Neural cell (in vitro differentiated cells): ENCODE results near the gene SLC9A1. TPM values are rescaled to one million over a fixed set of nuclear protein-coding genes. Genes with fewer than 3 reads are reported as not detected.

Source experiments
- H2AFZ ChIP-seq: fragments of 200-600, 300-800 bp; sonication (generic), shearing (Covaris generic); 2 replicates; pipeline ENCODE4 v1.6.0; 2014; ENCODE audit warnings: low read depth, mild to moderate bottlenecking, antibody characterized with exemption, low read length, moderate library complexity
- H3F3A ChIP-seq: fragments of 200-600 bp; shearing (Covaris generic); 2 replicates; pipeline ENCODE4 v1.6.1; 2016; ENCODE audit warnings: mild to moderate bottlenecking, moderate library complexity, mixed read lengths, antibody characterized with exemption, low read length; ENCODE audit not compliant: insufficient read depth, poor library complexity, severe bottlenecking
- H3K27ac ChIP-seq: fragments of 200-600, 300-800 bp; sonication (generic), shearing (Covaris generic); 2 replicates; pipeline ENCODE4 v1.5.1; 2014; ENCODE audit warnings: mild to moderate bottlenecking, low read length, moderate library complexity
- H3K27me3 ChIP-seq: fragments of 300-800, 200-600 bp; sonication (generic), shearing (Covaris generic); 2 replicates; pipeline ENCODE4 v1.6.0; 2014; ENCODE audit warnings: mild to moderate bottlenecking, low read depth, low read length, moderate library complexity; ENCODE audit not compliant: insufficient read depth
- H3K36me3 ChIP-seq: fragments of 300-800, 200-600 bp; sonication (generic), shearing (Covaris generic); 2 replicates; pipeline ENCODE4 v1.5.1; 2014; ENCODE audit warnings: mild to moderate bottlenecking, antibody characterized with exemption, low read length, moderate library complexity; ENCODE audit not compliant: insufficient read depth
- H3K4me2 ChIP-seq: fragments of 300-800, 200-600 bp; sonication (generic), shearing (Covaris generic); 2 replicates; pipeline ENCODE4 v1.6.0; 2014; ENCODE audit warnings: mild to moderate bottlenecking, low read length
- H3K4me3 ChIP-seq: fragments of 300-800, 200-600 bp; sonication (generic), shearing (Covaris generic); 2 replicates; pipeline ENCODE4 v1.5.1; 2014; ENCODE audit warnings: mild to moderate bottlenecking, low read length, moderate library complexity
- H3K79me2 ChIP-seq: fragments of 200-600 bp; shearing (Covaris generic); replicated peaks from 2 replicates; pipeline ENCODE4 v1.6.0; 2014; ENCODE audit warnings: mild to moderate bottlenecking, low read length, moderate library complexity; ENCODE audit not compliant: insufficient read depth
- H3K9ac ChIP-seq: fragments of 300-800, 200-600 bp; sonication (generic), shearing (Covaris generic); 2 replicates; pipeline ENCODE4 v1.6.1; 2016; ENCODE audit warnings: mild to moderate bottlenecking, low read length, mixed read lengths
- H3K9me2 ChIP-seq: fragments of 200-600 bp; shearing (Covaris generic); 2 replicates; pipeline ENCODE4 v1.6.1; 2016; ENCODE audit warnings: mild to moderate bottlenecking, low read length, mixed read lengths; ENCODE audit not compliant: insufficient read depth
- H3K9me3 ChIP-seq: fragments of 200-600, 300-800 bp; sonication (generic), shearing (Covaris generic); 2 replicates; pipeline ENCODE4 v1.6.1; 2016; ENCODE audit warnings: mild to moderate bottlenecking, mixed run types, low read length, moderate library complexity, mixed read lengths
- H4K20me1 ChIP-seq: fragments of 200-600 bp; shearing (Covaris generic); 2 replicates; pipeline ENCODE4 v1.6.1; 2016; ENCODE audit warnings: mild to moderate bottlenecking, mixed run types; ENCODE audit not compliant: insufficient read depth
- EP300 ChIP-seq: fragments of 450-650 bp; conservative IDR thresholded peaks from 2 replicates; pipeline ENCODE4 v1.6.1; 2014; ENCODE audit warnings: antibody characterized with exemption, mild to moderate bottlenecking, moderate library complexity; ENCODE audit not compliant: poor library complexity, severe bottlenecking
- EZH2 ChIP-seq: fragments of 200-600, 300-800 bp; shearing (Covaris generic), sonication (generic); IDR thresholded peaks from 2 replicates; pipeline ENCODE4 v1.6.1; 2014; ENCODE audit warnings: antibody characterized with exemption, low read length, borderline replicate concordance, mild to moderate bottlenecking; ENCODE audit not compliant: insufficient read depth, poor library complexity, severe bottlenecking
- MXI1 ChIP-seq: fragments of 450-650 bp; conservative IDR thresholded peaks from 2 replicates; pipeline ENCODE4 v1.6.1; 2014; ENCODE audit warnings: antibody characterized with exemption, mild to moderate bottlenecking; ENCODE audit not compliant: poor library complexity, severe bottlenecking
- POLR2AphosphoS5 ChIP-seq: IDR thresholded peaks from 2 replicates; pipeline ENCODE4 v1.6.1; 2012
- RAD21 ChIP-seq: fragments of 450-650 bp; conservative IDR thresholded peaks from 2 replicates; pipeline ENCODE4 v1.6.1; 2014; ENCODE audit warnings: antibody characterized with exemption, mild to moderate bottlenecking, moderate library complexity
- REST ChIP-seq: IDR thresholded peaks from 2 replicates; pipeline ENCODE4 v1.6.1; 2012; ENCODE audit warnings: borderline replicate concordance
- SMC3 ChIP-seq: fragments of 450-650 bp; conservative IDR thresholded peaks from 2 replicates; pipeline ENCODE4 v1.6.1; 2014; ENCODE audit warnings: antibody characterized with exemption, mild to moderate bottlenecking, moderate library complexity; ENCODE audit not compliant: poor library complexity
- TAF1 ChIP-seq: IDR thresholded peaks from 2 replicates; pipeline ENCODE4 v1.6.1; 2012; ENCODE audit warnings: low read depth
- polyA plus RNA-seq: library from polyadenylated mRNA; depleted of rRNA; stranded (reverse); fragments of >200 nt; gene quantifications from 2 replicates; pipeline ENCODE4 v1.2.3, GENCODE V29; 2014
- TF ChIP-seq, protein P1 (sequence below): fragments of 450-650 bp; IDR thresholded peaks from 2 replicates; pipeline ENCODE4 v1.5.1; 2014; ENCODE audit warnings: antibody characterized with exemption, mild to moderate bottlenecking, moderate library complexity; ENCODE audit not compliant: poor library complexity, severe bottlenecking

The SLC9A1 gene
- polyA plus RNA-seq, 1 donor from 2014 or later = 1.5 TPM

DNA sequence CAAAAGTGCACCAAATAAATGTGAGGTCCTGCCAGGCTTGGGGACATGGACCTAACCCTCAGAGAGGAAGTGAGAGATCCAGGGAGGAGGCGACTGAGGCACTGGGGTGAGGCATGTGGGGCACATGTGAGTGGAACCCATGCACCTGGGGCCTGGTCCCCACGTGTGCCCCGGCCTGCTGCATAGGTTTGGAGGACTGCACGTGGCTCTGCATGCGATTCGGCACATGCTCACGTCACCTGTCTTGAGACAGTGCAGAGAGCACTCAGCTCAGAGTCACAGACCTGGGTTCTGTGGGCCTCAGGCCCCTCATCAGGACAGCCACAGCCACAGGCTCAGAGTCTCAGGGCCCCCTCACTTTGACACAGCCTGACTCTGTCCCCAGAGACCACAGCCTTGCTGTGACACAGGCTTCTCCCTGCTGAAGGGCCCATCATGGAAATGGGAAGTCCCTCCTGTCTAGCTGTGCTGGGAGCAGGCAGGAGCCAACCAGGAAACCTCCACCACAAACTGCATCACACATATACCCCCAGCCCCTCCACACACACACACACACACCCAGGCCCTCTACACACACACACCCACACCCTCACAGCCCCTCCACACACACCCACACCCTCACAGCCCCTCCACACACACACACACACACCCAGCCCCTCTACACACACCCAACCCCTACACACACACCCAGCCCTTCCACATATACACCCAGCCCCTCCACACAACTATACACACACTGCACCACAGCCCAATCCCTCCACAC lies 48.2 kb downstream of the SLC9A1 start:
- Histone ChIP-seq H3K27ac (no peak overlapping the region), H3K4me3 (no peak overlapping the region), H4K20me1 (no peaks in the 10 kb centered on the region), H3K9me2 (no peaks in the 10 kb centered on the region), H3K9ac (no peak overlapping the region), H3K36me3 (no peaks in the 10 kb centered on the region), H3K79me2 (no peaks in the 10 kb centered on the region), H3K9me3 (no peaks in the 10 kb centered on the region), H3F3A (no peaks in the 10 kb centered on the region), H2AFZ (no peak overlapping the region), H3K27me3 (no peaks in the 10 kb centered on the region), H3K4me2 (no peak overlapping the region)
- TF ChIP-seq REST (no peak), EP300 (no peak), EZH2 (no peak), POLR2AphosphoS5 (no peak), SMC3 (no peak), TAF1 (no peak), MXI1 (no peak), RAD21 (no peak)
- TF ChIP-seq, protein P1, sequence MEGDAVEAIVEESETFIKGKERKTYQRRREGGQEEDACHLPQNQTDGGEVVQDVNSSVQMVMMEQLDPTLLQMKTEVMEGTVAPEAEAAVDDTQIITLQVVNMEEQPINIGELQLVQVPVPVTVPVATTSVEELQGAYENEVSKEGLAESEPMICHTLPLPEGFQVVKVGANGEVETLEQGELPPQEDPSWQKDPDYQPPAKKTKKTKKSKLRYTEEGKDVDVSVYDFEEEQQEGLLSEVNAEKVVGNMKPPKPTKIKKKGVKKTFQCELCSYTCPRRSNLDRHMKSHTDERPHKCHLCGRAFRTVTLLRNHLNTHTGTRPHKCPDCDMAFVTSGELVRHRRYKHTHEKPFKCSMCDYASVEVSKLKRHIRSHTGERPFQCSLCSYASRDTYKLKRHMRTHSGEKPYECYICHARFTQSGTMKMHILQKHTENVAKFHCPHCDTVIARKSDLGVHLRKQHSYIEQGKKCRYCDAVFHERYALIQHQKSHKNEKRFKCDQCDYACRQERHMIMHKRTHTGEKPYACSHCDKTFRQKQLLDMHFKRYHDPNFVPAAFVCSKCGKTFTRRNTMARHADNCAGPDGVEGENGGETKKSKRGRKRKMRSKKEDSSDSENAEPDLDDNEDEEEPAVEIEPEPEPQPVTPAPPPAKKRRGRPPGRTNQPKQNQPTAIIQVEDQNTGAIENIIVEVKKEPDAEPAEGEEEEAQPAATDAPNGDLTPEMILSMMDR = no peak

DNA sequence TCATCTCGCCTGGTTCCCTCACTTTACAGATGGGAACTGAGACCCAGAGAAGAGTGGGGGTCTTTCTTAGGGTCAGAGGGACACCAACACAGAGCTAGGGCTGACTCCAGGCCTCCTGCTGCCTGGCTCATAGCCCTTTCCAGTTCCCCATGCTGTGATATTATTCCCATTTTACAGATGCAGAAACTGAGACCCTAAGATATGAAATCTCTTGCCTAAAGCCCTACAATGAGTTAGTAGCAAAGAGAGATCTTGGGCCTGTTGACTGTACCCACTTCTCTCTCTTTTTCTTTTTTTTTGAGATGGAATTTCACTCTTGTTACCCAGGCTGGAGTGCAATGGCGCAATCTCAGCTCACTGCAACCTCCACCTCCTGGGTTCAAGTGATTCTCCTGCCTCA lies 49.9 kb downstream of the SLC9A1 start:
- no peaks in the 10 kb centered on the region for H3K9me2 ChIP-seq
- no peaks in the 10 kb centered on the region for H3K9me3 ChIP-seq
- H3K27ac ChIP-seq = no peak overlapping the region
- no peaks in the 10 kb centered on the region for H3K36me3 ChIP-seq
- no peak overlapping the region for H3K9ac ChIP-seq
- no peaks in the 10 kb centered on the region for H3K27me3 ChIP-seq
- TF ChIP-seq, protein P1 = no peak
- TF ChIP-seq EP300 (no peak), POLR2AphosphoS5 (no peak), REST (no peak), RAD21 (no peak), EZH2 (no peak), SMC3 (no peak), TAF1 (no peak), MXI1 (no peak)
- H2AFZ ChIP-seq = no peak overlapping the region
- no peaks in the 10 kb centered on the region for H3K79me2 ChIP-seq
- H3K4me3 ChIP-seq = no peak overlapping the region
- no peak overlapping the region for H3K4me2 ChIP-seq
- H3F3A ChIP-seq = no peaks in the 10 kb centered on the region
- no peaks in the 10 kb centered on the region for H4K20me1 ChIP-seq
